Femur (tissue), 1 donor: ENCODE measurements around the gene ASIC3.

Experiments
- DNase-seq: peaks from one replicate; pipeline ENCODE4 v3.0.0-alpha.2; 2017

Gene ASIC3

GRCh38 chr7:151087245-151088018 is 39.1 kb downstream of the ASIC3 start:
- peak; percentile 53 for DNase-seq

- DNase-seq = no peak
These were observed 39.9 kb downstream of the ASIC3 start for GRCh38 chr7:151088019-151088855.

- peak; percentile 79 for DNase-seq
These were observed 40.7 kb downstream of the ASIC3 start for GRCh38 chr7:151088856-151089699.

GRCh38 chr7:151089893-151090730 is 41.8 kb downstream of the ASIC3 start:
- DNase-seq = no peak

DNA sequence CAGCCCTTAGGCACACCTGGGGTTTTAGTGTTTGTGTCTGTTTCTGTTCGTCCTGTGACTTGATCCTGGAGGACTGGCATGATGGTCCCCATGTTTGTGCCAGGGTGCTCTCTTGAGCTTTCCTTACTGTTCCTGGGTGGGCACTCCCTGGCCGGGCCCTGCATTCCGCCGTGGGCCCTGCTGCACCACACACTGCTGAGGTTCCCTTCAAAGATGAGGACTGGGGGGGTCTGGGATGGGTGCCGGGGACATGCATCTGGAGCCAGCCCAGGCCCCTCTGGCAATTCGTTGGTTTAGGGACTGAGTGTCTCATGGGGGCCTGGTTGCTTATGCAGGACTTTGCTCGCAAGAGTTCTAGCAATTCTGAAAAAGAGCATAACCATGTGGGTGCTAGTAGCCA is 42.7 kb downstream of the ASIC3 start:
- DNase-seq = no peak

- no peak for DNase-seq
These were observed 43.1 kb downstream of the ASIC3 start for GRCh38 chr7:151091431-151091830.

DNA sequence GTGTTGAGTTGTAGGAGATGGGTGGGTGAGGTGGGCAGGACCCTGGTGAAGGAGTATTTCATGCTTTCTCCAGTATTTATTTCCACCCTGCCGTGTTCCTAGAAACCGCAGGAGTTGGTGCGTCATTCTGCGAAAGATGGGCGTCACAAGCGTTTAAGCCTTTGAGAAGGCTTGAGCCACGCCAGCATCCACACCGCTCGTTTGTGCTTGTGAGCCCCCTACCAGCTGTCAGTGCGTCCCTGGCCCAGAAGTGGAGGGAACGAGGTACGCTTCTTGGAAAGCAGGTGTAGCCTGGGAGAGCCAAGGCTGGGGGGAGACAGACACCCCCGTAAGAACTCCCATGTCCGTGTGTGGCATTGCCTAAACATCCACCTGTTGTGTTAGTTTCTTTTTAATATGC is 43.7 kb downstream of the ASIC3 start:
- no peak for DNase-seq

DNA sequence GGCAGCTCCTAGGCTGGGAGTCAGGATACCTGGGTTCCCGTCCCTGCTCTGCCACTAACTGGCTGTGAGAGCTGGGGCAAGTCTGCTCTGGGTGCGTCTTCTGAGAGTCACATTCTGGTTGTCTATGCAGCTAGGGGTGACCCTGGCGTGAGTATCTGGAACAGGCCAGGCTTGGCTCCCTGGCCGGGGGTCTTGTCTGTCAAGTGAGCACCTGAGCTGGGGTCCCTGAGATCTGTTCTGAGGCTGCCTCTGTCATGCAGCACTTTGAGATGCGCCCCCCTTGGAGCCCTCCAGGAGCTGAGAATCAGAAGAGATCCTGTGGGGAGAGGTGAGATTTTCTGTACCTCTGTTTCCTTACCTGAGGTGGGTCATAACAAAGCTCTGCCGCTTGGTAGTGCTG is 45.4 kb downstream of the ASIC3 start:
- DNase-seq = no peak

- no peak for DNase-seq
These were observed 46.3 kb downstream of the ASIC3 start for GRCh38 chr7:151094675-151095074.

DNA sequence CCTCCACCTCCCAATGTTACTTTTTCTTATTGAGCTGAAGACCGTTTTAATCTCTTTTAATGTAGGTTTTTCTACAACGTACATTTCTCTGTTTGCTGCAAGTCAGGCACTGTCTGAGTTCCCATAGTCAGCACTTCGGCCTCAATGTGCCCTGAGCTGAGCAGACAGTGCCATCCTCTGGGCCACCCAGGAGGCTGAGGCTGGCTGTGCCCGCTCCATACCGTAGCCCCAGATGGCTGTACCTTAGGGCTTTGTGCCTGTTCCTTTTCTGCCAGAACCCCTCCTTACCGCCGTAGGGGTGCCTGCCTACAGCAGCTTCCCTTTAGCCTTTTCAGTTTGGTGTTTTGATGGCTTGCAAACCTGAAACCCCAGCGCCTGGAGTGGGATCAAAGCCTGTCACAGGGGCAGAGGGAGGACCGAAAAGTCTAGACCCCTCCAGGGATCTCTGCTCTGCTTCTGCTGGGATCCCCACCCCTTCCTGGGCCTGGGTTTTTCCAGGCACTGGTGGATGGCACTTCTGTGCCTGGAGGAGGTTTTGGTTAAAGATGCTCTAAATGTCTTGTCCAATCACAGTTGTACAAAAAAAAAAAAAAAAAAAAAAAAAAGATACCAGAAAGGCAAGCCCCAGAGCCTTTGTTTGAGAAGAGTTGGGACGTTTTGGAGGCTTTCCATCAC is 46.9 kb downstream of the ASIC3 start:
- DNase-seq = no peak

DNA sequence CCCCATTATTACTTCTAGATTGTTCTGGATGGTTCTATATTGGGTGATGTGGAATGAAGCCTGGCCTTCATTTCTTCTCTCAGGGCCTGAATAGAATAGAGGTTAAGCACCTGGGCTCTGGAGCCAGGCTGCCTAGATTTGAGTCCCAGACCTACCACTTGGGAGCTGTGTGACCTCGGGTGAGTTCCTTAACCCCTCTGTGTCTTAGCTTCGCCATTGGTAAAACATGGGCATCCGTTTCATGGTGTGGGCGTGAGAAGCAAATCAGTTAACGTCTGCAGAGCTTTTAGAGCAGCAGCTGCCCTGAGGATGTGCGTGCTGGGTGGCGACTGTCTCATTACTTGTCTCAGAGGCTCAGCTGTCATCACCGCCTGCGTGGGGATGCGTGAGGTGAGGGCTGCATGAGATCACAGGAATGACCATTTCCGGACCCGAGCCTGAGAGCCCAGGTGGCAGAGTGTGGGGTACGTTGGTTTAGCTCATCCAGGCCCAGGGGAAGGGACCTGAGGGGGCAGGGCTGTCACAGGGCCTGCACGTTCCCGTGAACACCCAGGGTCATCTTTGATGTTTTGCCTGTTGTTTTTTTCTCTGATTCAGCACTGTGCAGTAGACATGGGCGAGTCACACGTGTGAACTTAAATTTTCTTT is 47.6 kb downstream of the ASIC3 start:
- no peak for DNase-seq

- no peak for DNase-seq
These were observed 51.3 kb downstream of the ASIC3 start for GRCh38 chr7:151099486-151100211.

DNA sequence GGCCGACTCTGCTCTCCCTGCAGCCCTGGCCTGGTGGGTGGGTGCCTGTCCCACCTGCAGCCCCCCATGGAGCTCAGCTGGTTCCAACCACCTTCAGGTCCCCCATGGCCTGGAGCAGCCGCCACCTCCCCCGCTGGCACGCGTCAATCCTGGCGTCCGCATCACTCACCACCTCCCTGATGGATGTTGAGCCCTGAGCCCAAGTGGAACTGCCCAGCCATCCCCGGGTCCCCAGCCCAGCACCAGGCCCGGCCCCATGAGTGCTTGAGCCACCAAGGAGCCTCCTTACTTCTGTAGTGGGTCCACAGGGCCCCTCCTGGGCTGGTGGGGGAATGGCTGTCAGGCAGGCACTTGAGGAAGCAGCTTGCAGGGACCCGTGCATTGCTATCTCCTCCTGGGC is 52.6 kb downstream of the ASIC3 start:
- DNase-seq = no peak

DNA sequence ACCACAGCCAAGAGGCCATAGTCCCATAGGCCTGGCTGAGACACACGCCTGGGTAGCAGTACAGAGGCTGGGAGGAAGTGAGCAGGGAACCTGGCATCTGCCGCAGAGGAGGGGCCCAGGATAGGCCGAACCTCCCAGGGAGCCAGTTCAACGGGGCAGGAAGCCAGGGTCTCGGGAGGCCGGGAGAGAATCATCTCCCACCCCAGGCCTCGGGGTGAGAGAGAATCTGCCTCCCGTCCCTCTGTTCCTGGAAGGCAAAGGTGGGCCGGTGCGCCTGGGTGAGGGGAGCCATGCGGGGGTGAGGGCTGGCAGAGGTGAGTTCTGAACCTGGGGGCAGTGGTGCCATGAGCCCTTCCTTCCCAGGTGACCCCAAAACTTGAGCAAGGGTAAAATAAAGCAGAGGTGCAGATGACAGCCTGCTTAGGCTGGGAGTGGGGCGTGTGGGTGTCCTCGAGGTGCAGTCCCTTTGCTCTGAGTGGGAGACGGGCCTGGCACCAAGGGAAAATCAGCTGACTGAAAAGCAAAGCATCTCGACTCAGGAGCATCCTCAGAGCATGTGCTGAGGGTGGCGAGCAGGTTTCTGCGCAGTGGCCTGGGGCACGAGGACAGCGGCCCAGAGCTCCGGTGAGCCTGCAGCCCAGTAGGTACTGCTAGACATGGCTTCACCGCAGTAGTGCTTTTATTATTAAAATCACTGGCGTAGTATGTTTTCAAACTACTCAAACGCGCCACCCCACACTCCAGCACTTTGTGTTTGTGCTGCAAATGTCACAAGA is 53.5 kb downstream of the ASIC3 start:
- no peak for DNase-seq
